ENCODE data around the gene SOX5. TPM values are rescaled to one million over a fixed set of nuclear protein-coding genes. Genes with fewer than 3 reads are reported as not detected.

SOX5 gene
- total and polyA plus RNA-seq, 7 donors: 0.17 to 2.9 (median 0.47) TPM

- intact Hi-C loops (cut with DNase I): no loop called here
- Histone ChIP-seq H3K9me3 (no peaks in the 10 kb centered on the region), H3K27ac (no peak overlapping the region), H3K4me3 (no peak overlapping the region), H3K4me1 (no peaks in the 10 kb centered on the region), H3K27me3 (ENCODE audit: insufficient read depth in 3 of 3, low read length in 2 of 3) (no peaks in the 10 kb centered on the region), H3K36me3 (ENCODE audit: insufficient read depth in 1 of 2, low read depth in 1 of 2) (no peaks in the 10 kb centered on the region)
- no peak for TF ChIP-seq CTCF (IDR thresholded peaks at IDR 0.05)
- 31 to 47% (median 36%) methylated on average over 5 of the region's 5 CpGs for WGBS, 3 donors
- ATAC-seq (no peak), DNase-seq (no peak)
Observed at GRCh38 chr12:23753628-23754365, 195.7 kb downstream of the SOX5 start.

GRCh38 chr12:23752245-23752644, 197.2 kb downstream of the SOX5 start:
- no peaks in the 10 kb centered on the region for H3K36me3 ChIP-seq (ENCODE audit: insufficient read depth in 1 of 2, low read depth in 1 of 2)
- intact Hi-C loops (cut with DNase I): no loop called here
- H3K4me3 ChIP-seq: no peak overlapping the region
- TF ChIP-seq CTCF (IDR thresholded peaks at IDR 0.05): no peak
- WGBS, 3 donors: 62 to 81% (median 68%) methylated on average over 5 of the region's 5 CpGs
- H3K27ac ChIP-seq: no peak overlapping the region
- no peak for ATAC-seq
- no peaks in the 10 kb centered on the region for H3K4me1 ChIP-seq
- DNase-seq: no peak
- H3K9me3 ChIP-seq: no peaks in the 10 kb centered on the region
- no peaks in the 10 kb centered on the region for H3K27me3 ChIP-seq (ENCODE audit: insufficient read depth in 3 of 3, low read length in 2 of 3)

GRCh38 chr12:23751641-23752040, 197.8 kb downstream of the SOX5 start:
- no peak for ATAC-seq
- Histone ChIP-seq H3K4me1 (no peaks in the 10 kb centered on the region), H3K9me3 (no peaks in the 10 kb centered on the region), H3K27me3 (ENCODE audit: insufficient read depth in 3 of 3, low read length in 2 of 3) (no peaks in the 10 kb centered on the region), H3K4me3 (no peak overlapping the region), H3K36me3 (ENCODE audit: insufficient read depth in 1 of 2, low read depth in 1 of 2) (no peaks in the 10 kb centered on the region), H3K27ac (no peak overlapping the region)
- DNase-seq: no peak
- TF ChIP-seq CTCF (IDR thresholded peaks at IDR 0.05): no peak
- intact Hi-C loops (cut with DNase I): no loop called here
- 42 to 76% (median 45%) methylated on average over 1 of the region's 1 CpG for WGBS, 3 donors

- DNase-seq: no peak
- no peak for ATAC-seq
- Histone ChIP-seq H3K4me1 (no peaks in the 10 kb centered on the region), H3K27ac (no peak overlapping the region), H3K36me3 (ENCODE audit: insufficient read depth in 1 of 2, low read depth in 1 of 2) (no peaks in the 10 kb centered on the region), H3K9me3 (no peaks in the 10 kb centered on the region), H3K4me3 (no peak overlapping the region), H3K27me3 (ENCODE audit: insufficient read depth in 3 of 3, low read length in 2 of 3) (no peaks in the 10 kb centered on the region)
- 94 to 99% (median 95%) methylated on average over 3 of the region's 3 CpGs for WGBS, 3 donors
- no peak for TF ChIP-seq CTCF (IDR thresholded peaks at IDR 0.05)
- intact Hi-C loops (cut with DNase I): no loop called here
Observed at GRCh38 chr12:23750923-23751322, 198.5 kb downstream of the SOX5 start.

- DNase-seq: no peak
- no peaks in the 10 kb centered on the region for H3K9me3 ChIP-seq
- intact Hi-C loops (cut with DNase I): no loop called here
- no peak for TF ChIP-seq CTCF (IDR thresholded peaks at IDR 0.05)
- H3K27me3 ChIP-seq (ENCODE audit: insufficient read depth in 3 of 3, low read length in 2 of 3): no peaks in the 10 kb centered on the region
- H3K4me1 ChIP-seq: no peaks in the 10 kb centered on the region
- 73 to 79% (median 75%) methylated on average over 3 of the region's 3 CpGs for WGBS, 3 donors
- no peak overlapping the region for H3K4me3 ChIP-seq
- no peaks in the 10 kb centered on the region for H3K36me3 ChIP-seq (ENCODE audit: insufficient read depth in 1 of 2, low read depth in 1 of 2)
- no peak overlapping the region for H3K27ac ChIP-seq
- ATAC-seq: no peak
Observed at GRCh38 chr12:23744696-23745095, 204.8 kb downstream of the SOX5 start.

All from psoas muscle (tissue), 8 donors.